Measurements from ENCODE around the gene SLC13A3. TPM values are rescaled to one million over a fixed set of nuclear protein-coding genes. Genes with fewer than 3 reads are reported as not detected.

SLC13A3 gene
- total RNA-seq, 1 experiment from 2014 or later: 17.5 TPM

GRCh38 chr20:46604551-46605133 is 46.6 kb downstream of the SLC13A3 start:
- no peak overlapping the region; the same call in 1 of the 2 replicates for H3K14ac ChIP-seq (ENCODE audit: insufficient read depth, low read length)
- Mint-ChIP-seq H3K4me3 (no peak overlapping the region), H3K27ac (no peak overlapping the region), H3K9me3 (no peaks in the 10 kb centered on the region), H3K4me1 (peaks cover 3% of the 10 kb centered on the region in 2 experiments; a peak in 3 of 4 replicates), H3K36me3 (ENCODE audit: insufficient read depth in 1 of 3, low read depth in 3 of 3) (peaks cover 0 to 8% (median 2%) of the 10 kb centered on the region in 3 experiments; a peak in 2 of 7 replicates), H3K27me3 (ENCODE audit: low read depth) (no peaks in the 10 kb centered on the region; the same call in 1 of the 2 replicates)
- no peak for DNase-seq
- no peak overlapping the region for H3K56ac ChIP-seq (ENCODE audit: insufficient read length, low read depth, low read length)
- H4K5ac ChIP-seq (ENCODE audit: insufficient read length, low read depth, low read length): no peak overlapping the region
- no peaks in the 10 kb centered on the region for H3K23me2 ChIP-seq (ENCODE audit: insufficient read length, low read depth, low read length, poor library complexity, severe bottlenecking)
- H2BK20ac ChIP-seq (ENCODE audit: low read depth, low read length, poor library complexity, severe bottlenecking): no peak overlapping the region
- no peak overlapping the region for H3K18ac ChIP-seq (ENCODE audit: insufficient read length, low read depth, low read length)
- H3K79me2 ChIP-seq (ENCODE audit: insufficient read depth, low read length): no peaks in the 10 kb centered on the region
- H4K91ac ChIP-seq (ENCODE audit: insufficient read length, low read depth, low read length): no peak overlapping the region
- no peak overlapping the region for H3K9ac ChIP-seq (ENCODE audit: extremely low read depth, insufficient read length, low read length)
- no peak overlapping the region for H2AFZ ChIP-seq (ENCODE audit: low read length)
- no peak overlapping the region for H3K27ac ChIP-seq (ENCODE audit: insufficient read length, low read depth, low read length)
- H3K4ac ChIP-seq (ENCODE audit: low read depth, low read length): no peak overlapping the region
- TF ChIP-seq CTCF (conservative IDR thresholded peaks at IDR 0.05): no peak
- H2BK12ac ChIP-seq (ENCODE audit: insufficient read length, low read depth, low read length): no peak overlapping the region
- no peaks in the 10 kb centered on the region for H3K9me3 ChIP-seq (ENCODE audit: control insufficient read depth, low read depth, low read length)
- WGBS (ENCODE audit: extremely low coverage, insufficient read length, low lambda C conversion rate): no CpG with 5 or more reads among the region's 13 CpGs
- H3K4me2 ChIP-seq (ENCODE audit: insufficient read depth, insufficient read length, low read length): no peak overlapping the region
- H4K8ac ChIP-seq (replicated peaks; ENCODE audit: insufficient read length, low read depth, low read length): no peak overlapping the region
- H3T11ph ChIP-seq (ENCODE audit: low read length): no peak overlapping the region
- no peak overlapping the region for H2BK15ac ChIP-seq (ENCODE audit: low read depth, low read length)
- H3K4me1 ChIP-seq (ENCODE audit: insufficient read depth, low read length): no peaks in the 10 kb centered on the region
- no peak overlapping the region for H3K23ac ChIP-seq (ENCODE audit: insufficient read length, low read depth, low read length)
- no peaks in the 10 kb centered on the region for H4K20me1 ChIP-seq (ENCODE audit: control insufficient read depth, insufficient read depth, insufficient read length)
- H2AK5ac ChIP-seq (ENCODE audit: insufficient read length, low read length): no peak overlapping the region
- no peaks in the 10 kb centered on the region for H3K79me1 ChIP-seq (ENCODE audit: insufficient read depth, low read depth, low read length, poor library complexity, severe bottlenecking)
- H3K27me3 ChIP-seq (ENCODE audit: insufficient read depth, low read length): no peaks in the 10 kb centered on the region
- no peak overlapping the region for H2BK5ac ChIP-seq (ENCODE audit: insufficient read length, low read length)
- H2BK120ac ChIP-seq (ENCODE audit: low read depth, low read length, poor library complexity, severe bottlenecking): no peak overlapping the region

Data from H9 (cell line).